Esophagus squamous epithelium (tissue), 5 donors: ENCODE measurements around the gene SDF4. TPM values are rescaled to one million over a fixed set of nuclear protein-coding genes. Genes with fewer than 3 reads are reported as not detected.

Source experiments
- DNase-seq: peaks from one replicate; lab custom pipeline; 2025; lab: John Stamatoyannopoulos, UW
- H3K27ac ChIP-seq, 4 donors: fragments of 200-600 bp; sonication (generic); one replicate each; pipeline ENCODE4 v1.5.1; 2016 to 2019; ENCODE audit warnings: mild to moderate bottlenecking in 1 of 4
- H3K27me3 ChIP-seq, 4 donors: fragments of 200-600 bp; sonication (generic); 1 replicate in 3 of 4; 2 replicates in 1 of 4; pipeline versions ENCODE4 v1.5.1 to v1.6.0; 2017 to 2021; ENCODE audit warnings: antibody characterized with exemption in 1 of 4
- H3K36me3 ChIP-seq, 3 donors: fragments of 200-600 bp; sonication (generic); one replicate each; pipeline ENCODE4 v1.5.1; 2016 to 2019
- H3K4me1 ChIP-seq, 3 donors: fragments of 200-600 bp; sonication (generic); one replicate each; pipeline ENCODE4 v1.5.1; 2017 to 2019
- H3K4me3 ChIP-seq, 4 donors: fragments of 200-600 bp; sonication (generic); 1 replicate in 3 of 4; 2 replicates in 1 of 4; pipeline ENCODE4 v1.5.1; 2016 to 2019; ENCODE audit warnings: mild to moderate bottlenecking in 2 of 4, moderate library complexity in 1 of 4
- H3K9me3 ChIP-seq, 3 donors: fragments of 200-600 bp; sonication (generic); one replicate each; pipeline ENCODE4 v1.5.1; 2016 to 2019
- POLR2A ChIP-seq, 4 donors: fragments of 450-650 bp; IDR thresholded peaks; one replicate each; pipeline ENCODE4 v1.6.1; 2017; ENCODE audit warnings: antibody characterized with exemption in 4 of 4, mild to moderate bottlenecking in 4 of 4, moderate library complexity in 3 of 4
- WGBS, 2 donors: methylation state at CpG; one replicate each; pipeline ENCODE4 v1.1.5; 2018; 5-methylcytosine and 5-hydroxymethylcytosine counted together
- intact Hi-C: fragments of 100-400 bp; cut with DNase I; formaldehyde crosslinking; loops from one replicate; pipeline ENCODE4 v1.15.0; 2022
- total RNA-seq, 4 donors: library from RNA; depleted of rRNA; stranded (reverse); fragments of >200 nt; gene quantifications; one replicate each; pipeline ENCODE4 v1.1.0, GENCODE V29; 2016
- TF ChIP-seq, protein P1 (sequence below), 6 experiments: fragments of 450-650 bp in 4 of 6; fragments of 200-600 bp in 2 of 6; sonication (generic) in 2 of 6; IDR thresholded peaks; one replicate each; pipeline ENCODE4 v1.5.1; 2016 to 2019; ENCODE audit warnings: antibody characterized with exemption in 6 of 6, mild to moderate bottlenecking in 4 of 6, moderate library complexity in 4 of 6
- donor health status: DM: yes; HTN: yes; CAD: no.

Gene SDF4
- total RNA-seq, 4 donors from 2014 or later: 65.0 to 75.4 (median 67.6) TPM

DNA sequence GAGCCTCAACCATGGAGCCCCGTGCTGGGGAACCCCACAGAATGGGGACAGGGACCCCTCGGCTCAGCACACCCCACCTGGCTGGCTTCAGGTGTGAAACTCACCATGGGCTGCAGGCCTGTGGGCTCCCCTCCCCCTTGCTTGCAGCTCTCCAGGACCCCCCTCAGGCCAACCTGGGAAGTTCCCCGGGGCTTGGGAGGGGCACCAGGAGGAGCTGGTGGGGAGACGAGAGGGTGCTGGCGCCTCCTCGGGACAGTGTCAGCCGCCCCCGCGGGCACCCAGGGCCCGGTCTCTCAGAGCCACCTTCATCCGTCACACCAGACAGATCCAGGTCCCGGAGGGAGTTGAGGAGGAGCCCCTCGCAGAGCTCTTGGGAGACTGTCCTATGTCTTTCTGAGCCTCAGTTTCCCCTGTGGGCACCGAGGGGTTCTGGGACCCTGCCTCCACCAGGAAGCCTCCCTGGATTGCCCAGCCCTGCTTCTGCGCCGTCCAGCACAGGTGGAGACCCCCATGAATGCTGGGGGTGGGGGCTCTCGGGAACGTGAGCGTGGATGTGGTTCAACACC, 24.8 kb downstream of the SDF4 start:
- 30% methylated on average over 2 of the region's 19 CpGs; no CpG with 5 or more reads in 1 of the 2 donors for WGBS, 2 donors
- no peaks in the 10 kb centered on the region for H3K36me3 ChIP-seq
- peak overlapping the region in 1 of 4 donors; percentile 1 for H3K27ac ChIP-seq
- peak overlapping the region in 1 of 4 donors; percentile 61 for H3K4me3 ChIP-seq
- no peak for TF ChIP-seq POLR2A (IDR thresholded peaks at IDR 0.05)
- TF ChIP-seq, protein P1, sequence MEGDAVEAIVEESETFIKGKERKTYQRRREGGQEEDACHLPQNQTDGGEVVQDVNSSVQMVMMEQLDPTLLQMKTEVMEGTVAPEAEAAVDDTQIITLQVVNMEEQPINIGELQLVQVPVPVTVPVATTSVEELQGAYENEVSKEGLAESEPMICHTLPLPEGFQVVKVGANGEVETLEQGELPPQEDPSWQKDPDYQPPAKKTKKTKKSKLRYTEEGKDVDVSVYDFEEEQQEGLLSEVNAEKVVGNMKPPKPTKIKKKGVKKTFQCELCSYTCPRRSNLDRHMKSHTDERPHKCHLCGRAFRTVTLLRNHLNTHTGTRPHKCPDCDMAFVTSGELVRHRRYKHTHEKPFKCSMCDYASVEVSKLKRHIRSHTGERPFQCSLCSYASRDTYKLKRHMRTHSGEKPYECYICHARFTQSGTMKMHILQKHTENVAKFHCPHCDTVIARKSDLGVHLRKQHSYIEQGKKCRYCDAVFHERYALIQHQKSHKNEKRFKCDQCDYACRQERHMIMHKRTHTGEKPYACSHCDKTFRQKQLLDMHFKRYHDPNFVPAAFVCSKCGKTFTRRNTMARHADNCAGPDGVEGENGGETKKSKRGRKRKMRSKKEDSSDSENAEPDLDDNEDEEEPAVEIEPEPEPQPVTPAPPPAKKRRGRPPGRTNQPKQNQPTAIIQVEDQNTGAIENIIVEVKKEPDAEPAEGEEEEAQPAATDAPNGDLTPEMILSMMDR (IDR thresholded peaks at IDR 0.05): no peak
- intact Hi-C loops: no loop called here
- H3K9me3 ChIP-seq: no peaks in the 10 kb centered on the region
- H3K27me3 ChIP-seq: peaks cover 0 to 80% (median 0%) of the 10 kb centered on the region in 4 donors
- no peak for DNase-seq
- H3K4me1 ChIP-seq: peaks cover 26 to 62% (median 34%) of the 10 kb centered on the region in 3 donors

DNA sequence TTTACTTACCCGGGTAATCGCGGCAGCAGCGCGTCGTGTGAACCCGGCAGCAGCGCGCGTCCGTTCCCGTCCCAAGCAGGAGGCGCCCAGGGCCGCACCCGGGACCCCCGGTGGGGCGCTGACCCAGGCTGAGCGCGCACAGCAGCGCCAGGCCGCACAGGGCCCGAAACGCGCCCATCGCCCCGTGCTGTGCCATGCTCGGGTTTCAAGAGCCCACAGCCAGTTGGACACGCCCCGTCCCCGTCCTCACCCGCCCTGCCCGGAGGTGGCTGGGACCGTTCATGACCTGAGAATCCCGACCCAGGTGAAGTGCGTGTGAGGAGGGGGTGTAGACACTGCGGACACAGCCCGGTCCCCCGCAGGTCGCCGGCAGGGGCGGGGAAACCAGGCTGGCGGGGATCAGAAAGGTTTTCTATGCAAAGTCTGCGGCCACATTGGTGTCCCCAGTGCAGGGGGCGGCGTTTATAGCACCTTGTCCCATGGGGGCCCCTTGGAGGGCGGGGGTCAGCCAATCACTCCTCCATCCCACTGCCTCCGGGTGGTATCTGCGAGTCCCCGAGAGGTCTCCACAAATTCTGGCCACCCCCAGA, 25.3 kb downstream of the SDF4 start, which contains the start of gene TNFRSF18:
Gene TNFRSF18 (minus strand): TSS at position 217 of the 590 bp plus-strand sequence. CDS start 21 bp downstream, at position 196.
- 0 to 25% methylated on average over 4 to 5 of the region's 49 CpGs for WGBS, 2 donors
- no peaks in the 10 kb centered on the region for H3K36me3 ChIP-seq
- peaks cover 26 to 59% (median 34%) of the 10 kb centered on the region in 3 donors for H3K4me1 ChIP-seq
- H3K27me3 ChIP-seq: peaks cover 0 to 82% (median 0%) of the 10 kb centered on the region in 4 donors
- no peak for TF ChIP-seq POLR2A (IDR thresholded peaks at IDR 0.05)
- TF ChIP-seq, protein P1 (IDR thresholded peaks at IDR 0.05): no peak
- no peak for DNase-seq
- H3K4me3 ChIP-seq: peak within 1 kb of the TSS; percentile 17 to 61 (median 30)
- intact Hi-C loops: no loop called here
- H3K9me3 ChIP-seq: no peaks in the 10 kb centered on the region
- H3K27ac ChIP-seq: peak within 1 kb of the TSS in 2 of 4 donors; percentile 1 to 18

DNA sequence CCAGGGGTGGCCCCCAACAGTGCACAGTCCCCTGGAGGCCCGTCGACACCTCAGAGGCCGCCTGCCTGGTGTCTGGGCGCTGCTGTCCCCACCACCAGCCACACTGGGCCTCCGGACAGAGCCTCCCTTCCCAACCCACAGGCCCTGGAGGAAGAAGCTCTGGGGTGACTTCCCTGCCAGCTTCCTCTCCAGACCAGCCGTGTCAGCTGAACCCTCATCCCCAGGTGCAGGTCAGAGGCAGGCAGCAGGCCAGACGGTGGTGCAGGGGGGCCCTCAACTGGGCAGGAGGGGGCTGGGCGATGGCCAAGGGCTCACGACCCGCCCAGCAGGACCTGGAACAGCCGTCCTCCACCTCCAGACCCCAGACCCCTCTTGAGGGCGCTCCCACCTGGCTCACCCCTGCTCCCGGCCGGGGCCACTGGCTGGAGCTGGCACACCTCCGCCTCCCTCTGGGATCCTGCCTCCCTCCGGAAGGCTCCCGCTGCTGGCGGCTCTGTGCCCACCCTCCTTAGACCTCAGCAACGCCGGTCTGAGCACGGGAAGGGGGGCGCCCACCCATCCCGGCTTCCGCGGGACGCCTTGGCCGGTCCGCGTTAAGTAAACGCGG, 25.9 kb downstream of the SDF4 start:
- Histone ChIP-seq H3K9me3 (no peaks in the 10 kb centered on the region), H3K4me3 (peak overlapping the region; percentile 17 to 61 (median 30)), H3K27me3 (peaks cover 0 to 88% (median under 1%) of the 10 kb centered on the region in 4 donors), H3K4me1 (peaks cover 32 to 64% (median 35%) of the 10 kb centered on the region in 3 donors), H3K36me3 (no peaks in the 10 kb centered on the region), H3K27ac (peak overlapping the region in 2 of 4 donors; percentile 1 to 18)
- TF ChIP-seq, protein P1 (IDR thresholded peaks at IDR 0.05): no peak
- TF ChIP-seq POLR2A (IDR thresholded peaks at IDR 0.05): no peak
- no peak for DNase-seq
- intact Hi-C loops: no loop called here
- WGBS, 2 donors: 18% methylated on average over 5 of the region's 31 CpGs; no CpG with 5 or more reads in 1 of the 2 donors

DNA sequence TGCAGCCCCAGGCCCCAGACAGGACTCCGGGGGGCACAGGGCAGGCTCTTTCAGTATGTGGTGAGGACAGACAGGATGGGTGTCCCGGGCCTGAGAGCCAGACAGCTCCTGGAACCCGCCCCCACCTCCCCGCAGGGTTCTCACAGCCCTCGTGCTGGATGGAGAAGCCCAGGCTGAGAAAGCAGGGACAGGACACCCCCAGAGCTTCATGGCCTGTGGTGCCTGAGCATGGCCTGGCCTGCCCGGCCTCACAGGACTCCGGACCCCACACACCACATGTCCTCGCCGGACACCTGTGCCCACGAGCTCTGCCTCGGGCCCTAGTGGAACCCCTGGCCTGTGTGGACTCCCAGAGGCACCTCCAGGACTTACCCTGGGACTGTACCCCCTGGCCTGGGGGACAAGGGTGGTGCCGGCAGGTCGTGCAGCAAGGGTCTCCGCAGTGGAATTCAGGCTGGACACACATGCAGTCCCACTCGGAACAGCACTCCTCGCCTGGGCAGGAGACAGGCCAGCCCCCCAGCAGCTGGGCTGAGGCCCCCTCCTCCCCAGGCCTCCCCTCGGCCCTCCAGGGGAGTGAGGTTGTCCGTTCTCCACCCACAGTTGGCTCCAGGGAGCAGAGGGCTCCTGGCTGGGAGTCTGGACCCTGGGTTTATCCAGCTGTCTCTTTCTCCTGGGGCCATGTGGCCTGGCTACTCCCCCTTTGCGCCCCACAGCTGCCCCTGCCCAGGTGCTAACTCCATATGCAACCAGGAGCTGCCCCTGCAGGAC, 26.6 kb downstream of the SDF4 start:
- intact Hi-C loops: no loop called here
- no peak for DNase-seq
- H3K4me3 ChIP-seq: peak overlapping the region in 2 of 4 donors; percentile 39 to 61
- 87% methylated on average over 6 of the region's 19 CpGs; no CpG with 5 or more reads in 1 of the 2 donors for WGBS, 2 donors
- peaks cover 0 to 88% (median 2%) of the 10 kb centered on the region in 4 donors for H3K27me3 ChIP-seq
- H3K4me1 ChIP-seq: peaks cover 34 to 71% (median 38%) of the 10 kb centered on the region in 3 donors
- H3K9me3 ChIP-seq: no peaks in the 10 kb centered on the region
- H3K27ac ChIP-seq: peak overlapping the region in 1 of 4 donors; percentile 1
- TF ChIP-seq, protein P1 (IDR thresholded peaks at IDR 0.05): no peak
- no peak for TF ChIP-seq POLR2A (IDR thresholded peaks at IDR 0.05)
- H3K36me3 ChIP-seq: no peaks in the 10 kb centered on the region
